K562 (cell line): ENCODE data around the gene NLGN4X. TPM values are rescaled to one million over a fixed set of nuclear protein-coding genes. Genes with fewer than 3 reads are reported as not detected.

Experiments
- ATAC-seq: fragments of 200-7000 bp; cut with Tn5 transposase; 3 replicates; pipeline ENCODE4 v1.9.1; 2020; ENCODE audit warnings: moderate library complexity
- BruUV-seq: library from RNA; stranded (reverse); fragments of 400-500 nt; replicated peaks from 2 replicates; lab custom pipeline; 2021; lab: Mats Ljungman, UMichigan
- CTCF ChIA-PET: fragments of 300-600 bp; formaldehyde crosslinking; extraction: SDS; loops from one replicate; lab custom pipeline; 2021; ENCODE audit warnings: low intra/inter-chr PET ratio; lab: Yijun Ruan, JAX
- POLR2A ChIA-PET: fragments of 300-600, 350-650 bp; sonication (Branson Sonifier 250); formaldehyde crosslinking; extraction: SDS; loops from one replicate; lab custom pipeline; 2021; ENCODE audit warnings: antibody characterized with exemption, inconsistent platforms; lab: Yijun Ruan, JAX
- DNase-seq, 4 experiments: peaks; one replicate each; pipeline versions ENCODE4 v3.0.0 to v3.0.0-alpha.2; 2011 to 2018; ENCODE audit warnings: low spot score in 3 of 4, mixed read lengths in 3 of 4; ENCODE audit errors: extremely low read depth in 1 of 4
- FAIRE-seq: peaks from 2 replicates; lab custom pipeline; 2011; peaks lifted over from hg19 to GRCh38; lab: Jason Lieb, UNC
- H2AFZ ChIP-seq: 2 replicates; pipeline ENCODE4 v1.6.0; 2011; ENCODE audit warnings: low read depth, low read length, control low read depth, inconsistent platforms
- H3K27ac ChIP-seq: fragments of 200-600 bp; 3 replicates; pipeline ENCODE4 v1.8.0; 2011; ENCODE audit warnings: low read depth, mild to moderate bottlenecking, control low read depth, inconsistent platforms, low read length, moderate library complexity, mixed read lengths; ENCODE audit errors: extremely low read depth
- H3K27me3 ChIP-seq, 2 experiments: fragments of 300-600 bp in 1 of 2; 2 replicates in 1 of 2; 3 replicates in 1 of 2; pipeline versions ENCODE4 v1.6.0 to v1.8.0; 2011; ENCODE audit warnings: inconsistent platforms in 2 of 2, low read length in 2 of 2, mild to moderate bottlenecking in 1 of 2, mixed read lengths in 1 of 2, moderate library complexity in 1 of 2; ENCODE audit not compliant: control insufficient read depth in 2 of 2, insufficient read depth in 2 of 2
- H3K36me3 ChIP-seq: fragments of 300-600 bp; 3 replicates; pipeline ENCODE4 v1.8.0; 2011; ENCODE audit warnings: mild to moderate bottlenecking, low read length, inconsistent platforms; ENCODE audit not compliant: control insufficient read depth, insufficient read depth
- H3K4me1 ChIP-seq, 2 experiments: fragments of 200-600 bp in 1 of 2; replicated peaks in 1 of 2; 2 replicates in 1 of 2; 3 replicates in 1 of 2; pipeline versions ENCODE4 v1.5.1 to v1.8.0; 2011; ENCODE audit warnings: inconsistent platforms in 2 of 2, low read length in 2 of 2, mild to moderate bottlenecking in 1 of 2, mixed read lengths in 1 of 2, moderate library complexity in 1 of 2; ENCODE audit not compliant: control insufficient read depth in 2 of 2, insufficient read depth in 2 of 2
- H3K4me2 ChIP-seq: 2 replicates; pipeline ENCODE4 v1.6.1; 2011; ENCODE audit warnings: low read length, control low read depth, inconsistent platforms, mixed read lengths; ENCODE audit not compliant: insufficient read depth
- H3K4me3 ChIP-seq: fragments of 200-600 bp; sonication (generic), shearing (Covaris generic); 2 replicates; pipeline ENCODE4 v1.5.1; 2016; ENCODE audit warnings: control low read depth, inconsistent platforms
- H3K79me2 ChIP-seq: fragments of 200-600 bp; 3 replicates; pipeline ENCODE4 v1.8.0; 2011; ENCODE audit warnings: low read length, inconsistent platforms; ENCODE audit not compliant: control insufficient read depth, insufficient read depth
- H3K9ac ChIP-seq, 2 experiments: 2 replicates each; pipeline versions ENCODE4 v1.6.0 to v1.6.1; 2011; ENCODE audit warnings: low read depth in 2 of 2, low read length in 2 of 2, control low read depth in 1 of 2, inconsistent platforms in 1 of 2, mild to moderate bottlenecking in 1 of 2, mixed read lengths in 1 of 2; ENCODE audit not compliant: insufficient read depth in 1 of 2
- H3K9me1 ChIP-seq: one replicate; pipeline ENCODE4 v1.6.0; 2011; ENCODE audit warnings: inconsistent platforms, mild to moderate bottlenecking, low read length, moderate library complexity; ENCODE audit not compliant: control insufficient read depth, insufficient read depth
- H3K9me3 ChIP-seq: replicated peaks from 2 replicates; pipeline ENCODE4 v1.5.1; 2011; ENCODE audit warnings: low read depth, low read length, inconsistent platforms; ENCODE audit not compliant: control insufficient read depth, insufficient read depth
- H4K20me1 ChIP-seq: replicated peaks from 2 replicates; pipeline ENCODE4 v1.6.1; 2011; ENCODE audit warnings: low read length, inconsistent platforms, mixed read lengths; ENCODE audit not compliant: control insufficient read depth, insufficient read depth
- BDP1 ChIP-seq: IDR thresholded peaks from 3 replicates; pipeline ENCODE4 v1.6.1; 2011; ENCODE audit not compliant: insufficient read length, insufficient read depth
- COPS2 ChIP-seq: fragments of 450-650 bp; conservative IDR thresholded peaks from 2 replicates; pipeline ENCODE4 v1.6.1; 2016; ENCODE audit warnings: mild to moderate bottlenecking, moderate library complexity
- CTCFL ChIP-seq: IDR thresholded peaks from 2 replicates; pipeline ENCODE4 v1.6.1; 2011; ENCODE audit warnings: borderline replicate concordance, low read depth, mild to moderate bottlenecking, moderate library complexity, low read length; ENCODE audit not compliant: insufficient read depth, poor library complexity, severe bottlenecking
- FOXM1 ChIP-seq, 2 experiments: fragments of 450-650 bp in 1 of 2; sonication (generic) in 1 of 2; formaldehyde crosslinking in 1 of 2; IDR thresholded peaks; 2 replicates each; pipeline versions ENCODE4 v1.6.1 to v1.9.0; 2017 to 2022; ENCODE audit warnings: low read depth in 2 of 2, mild to moderate bottlenecking in 2 of 2, missing genetic modification reagents in 1 of 2, moderate library complexity in 1 of 2
- MCM3 ChIP-seq: fragments of 450-650 bp; IDR thresholded peaks from 2 replicates; pipeline ENCODE4 v1.6.1; 2016
- MCM7 ChIP-seq, 2 experiments: fragments of 450-650 bp; IDR thresholded peaks; 2 replicates each; pipeline ENCODE4 v1.6.1; 2016 to 2018
- POLR3G ChIP-seq: IDR thresholded peaks from 2 replicates; pipeline ENCODE4 v1.6.1; 2011; ENCODE audit not compliant: insufficient read length, insufficient replicate concordance; ENCODE audit errors: extremely low read depth
- SAP30 ChIP-seq: fragments of 200-600 bp; sonication (generic); IDR thresholded peaks from 2 replicates; pipeline ENCODE4 v1.6.1; 2012; ENCODE audit warnings: borderline replicate concordance, low read depth, mild to moderate bottlenecking, moderate library complexity, low read length, control low read depth, inconsistent platforms; ENCODE audit not compliant: insufficient read depth, poor library complexity, severe bottlenecking
- TGIF2 ChIP-seq: sonication (generic); formaldehyde crosslinking; IDR thresholded peaks from 2 replicates; pipeline ENCODE4 v1.8.1; 2022; ENCODE audit warnings: mild to moderate bottlenecking, missing genetic modification reagents, moderate library complexity
- XRCC4 ChIP-seq: IDR thresholded peaks from one replicate; pipeline ENCODE4 v1.6.1; 2011; ENCODE audit not compliant: insufficient read depth, insufficient read length; ENCODE audit errors: extremely low read depth
- ZFP30 ChIP-seq: fragments of 250-450 bp; sonication (Bioruptor Pico); IDR thresholded peaks from 2 replicates; pipeline ENCODE4 v1.8.0; 2022; ENCODE audit warnings: moderate library complexity, mild to moderate bottlenecking, inconsistent platforms, borderline replicate concordance
- ZNF551 ChIP-seq: fragments of 250-450 bp; sonication (Bioruptor Pico); IDR thresholded peaks from 2 replicates; pipeline ENCODE4 v1.5.0; 2021; ENCODE audit warnings: mild to moderate bottlenecking, moderate library complexity
- ZNF77 ChIP-seq: fragments of 250-450 bp; sonication (Bioruptor Pico); IDR thresholded peaks from 2 replicates; pipeline ENCODE4 v1.5.0; 2020
- WGBS: fragments of 100-300 bp; shearing (Covaris generic); methylation state at CpG from one replicate; pipeline ENCODE4 v1.1.6; 2016; ENCODE audit warnings: low coverage, mixed read lengths; ENCODE audit not compliant: insufficient coverage; ENCODE audit errors: missing lambda C conversion rate; 5-methylcytosine and 5-hydroxymethylcytosine counted together
- in situ Hi-C: fragments of 300-500 bp; cut with MboI; formaldehyde crosslinking; loops from 4 replicates; pipeline ENCODE4 v1.15.0; 2018; ENCODE audit warnings: inconsistent platforms, mixed read lengths
- intact Hi-C: fragments of 100-400 bp; cut with micrococcal nuclease; formaldehyde crosslinking; loops from 2 replicates; pipeline ENCODE4 v1.14.2; 2022
- polyA plus RNA-seq, 8 experiments: library from polyadenylated mRNA; depleted of rRNA in 4 of 8; stranded (reverse) in 5 of 8; unstranded in 3 of 8; fragments of >200 nt; fragmentation: Nextera tagmentation in 2 of 8; fragmentation: Illumina TruSeq in 1 of 8; extraction: Ambion mirVana in 2 of 8; extraction: Trizol in 1 of 8; gene quantifications; 2 replicates each; pipeline versions ENCODE4 v1.2.1 to v1.2.3, GENCODE V29; 2011 to 2014; ENCODE audit warnings: inconsistent platforms in 1 of 8, missing spikeins in 1 of 8
- total RNA-seq, 7 experiments: library from RNA; depleted of rRNA in 6 of 7; stranded (reverse); fragments of >200 nt in 6 of 7; fragmentation: Illumina TruSeq in 2 of 7; extraction: Trizol in 2 of 7; gene quantifications; 2 replicates each; pipeline versions ENCODE4 v1.2.1 to v1.2.3, GENCODE V29; 2011 to 2021; ENCODE audit warnings: low replicate concordance in 1 of 7
- TF ChIP-seq, protein P1 (sequence below): fragments of 450-650 bp; IDR thresholded peaks from 2 replicates; pipeline ENCODE4 v1.6.1; 2017; ENCODE audit warnings: antibody characterized with exemption, mild to moderate bottlenecking
- TF ChIP-seq, protein P2 (sequence below): fragments of 450-650 bp; IDR thresholded peaks from 2 replicates; pipeline ENCODE4 v1.6.1; 2016; ENCODE audit warnings: low read depth, mild to moderate bottlenecking, moderate library complexity

NLGN4X gene
- total and polyA plus RNA-seq, 9 of the 15 experiments (the other 6 are each of a cell fraction or from before 2014, with no cell fraction given), result 0.07 TPM; not detected in 8

- TF ChIP-seq, protein P1, sequence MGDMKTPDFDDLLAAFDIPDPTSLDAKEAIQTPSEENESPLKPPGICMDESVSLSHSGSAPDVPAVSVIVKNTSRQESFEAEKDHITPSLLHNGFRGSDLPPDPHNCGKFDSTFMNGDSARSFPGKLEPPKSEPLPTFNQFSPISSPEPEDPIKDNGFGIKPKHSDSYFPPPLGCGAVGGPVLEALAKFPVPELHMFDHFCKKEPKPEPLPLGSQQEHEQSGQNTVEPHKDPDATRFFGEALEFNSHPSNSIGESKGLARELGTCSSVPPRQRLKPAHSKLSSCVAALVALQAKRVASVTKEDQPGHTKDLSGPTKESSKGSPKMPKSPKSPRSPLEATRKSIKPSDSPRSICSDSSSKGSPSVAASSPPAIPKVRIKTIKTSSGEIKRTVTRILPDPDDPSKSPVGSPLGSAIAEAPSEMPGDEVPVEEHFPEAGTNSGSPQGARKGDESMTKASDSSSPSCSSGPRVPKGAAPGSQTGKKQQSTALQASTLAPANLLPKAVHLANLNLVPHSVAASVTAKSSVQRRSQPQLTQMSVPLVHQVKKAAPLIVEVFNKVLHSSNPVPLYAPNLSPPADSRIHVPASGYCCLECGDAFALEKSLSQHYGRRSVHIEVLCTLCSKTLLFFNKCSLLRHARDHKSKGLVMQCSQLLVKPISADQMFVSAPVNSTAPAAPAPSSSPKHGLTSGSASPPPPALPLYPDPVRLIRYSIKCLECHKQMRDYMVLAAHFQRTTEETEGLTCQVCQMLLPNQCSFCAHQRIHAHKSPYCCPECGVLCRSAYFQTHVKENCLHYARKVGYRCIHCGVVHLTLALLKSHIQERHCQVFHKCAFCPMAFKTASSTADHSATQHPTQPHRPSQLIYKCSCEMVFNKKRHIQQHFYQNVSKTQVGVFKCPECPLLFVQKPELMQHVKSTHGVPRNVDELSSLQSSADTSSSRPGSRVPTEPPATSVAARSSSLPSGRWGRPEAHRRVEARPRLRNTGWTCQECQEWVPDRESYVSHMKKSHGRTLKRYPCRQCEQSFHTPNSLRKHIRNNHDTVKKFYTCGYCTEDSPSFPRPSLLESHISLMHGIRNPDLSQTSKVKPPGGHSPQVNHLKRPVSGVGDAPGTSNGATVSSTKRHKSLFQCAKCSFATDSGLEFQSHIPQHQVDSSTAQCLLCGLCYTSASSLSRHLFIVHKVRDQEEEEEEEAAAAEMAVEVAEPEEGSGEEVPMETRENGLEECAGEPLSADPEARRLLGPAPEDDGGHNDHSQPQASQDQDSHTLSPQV, result no peak
- no peak for TF ChIP-seq MCM3
- no peak for TF ChIP-seq ZNF77 (CRISPR knock-in tag)
- TF ChIP-seq ZNF551 (CRISPR knock-in tag), result no peak
- TF ChIP-seq BDP1, result no peak
- no peak for TF ChIP-seq TGIF2 (CRISPR knock-in tag)
Measured at GRCh38 chrX:6228720-6229119, at the start of gene NLGN4X (continued).

- in situ Hi-C loops, result no loop called here
Measured at GRCh38 chrX:6266041-6266440, 37.4 kb upstream of the NLGN4X start.

More at GRCh38 chrX:6266041-6266440, 37.4 kb upstream of the NLGN4X start:
- Histone ChIP-seq H3K9me1 (no peaks in the 10 kb centered on the region), H3K79me2 (no peaks in the 10 kb centered on the region), H3K9ac (no peak overlapping the region), H3K9me3 (no peaks in the 10 kb centered on the region), H2AFZ (no peak overlapping the region), H3K4me1 (no peaks in the 10 kb centered on the region), H3K36me3 (no peaks in the 10 kb centered on the region), H3K4me2 (no peak overlapping the region), H3K4me3 (no peak overlapping the region), H4K20me1 (no peaks in the 10 kb centered on the region), H3K27ac (no peak overlapping the region), H3K27me3 (no peaks in the 10 kb centered on the region)
- FAIRE-seq (no peak), DNase-seq (no peak), ATAC-seq (no peak)
- TF ChIP-seq ZFP30 (CRISPR knock-in tag) (no peak), COPS2 (no peak), POLR3G (no peak), MCM7 (IDR thresholded peaks at IDR 0.05) (no peak), CTCFL (no peak), XRCC4 (no peak), FOXM1 (IDR thresholded peaks at IDR 0.05; ENCODE audit: low read depth) (no peak), FOXM1 (CRISPR knock-in tag; IDR thresholded peaks at IDR 0.05; ENCODE audit: low read depth) (no peak), SAP30 (no peak)
- TF ChIP-seq, protein P2, sequence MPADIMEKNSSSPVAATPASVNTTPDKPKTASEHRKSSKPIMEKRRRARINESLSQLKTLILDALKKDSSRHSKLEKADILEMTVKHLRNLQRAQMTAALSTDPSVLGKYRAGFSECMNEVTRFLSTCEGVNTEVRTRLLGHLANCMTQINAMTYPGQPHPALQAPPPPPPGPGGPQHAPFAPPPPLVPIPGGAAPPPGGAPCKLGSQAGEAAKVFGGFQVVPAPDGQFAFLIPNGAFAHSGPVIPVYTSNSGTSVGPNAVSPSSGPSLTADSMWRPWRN, result no peak
- ChIA-PET CTCF (no interaction called here), POLR2A (no interaction called here)
- intact Hi-C loops, result no loop called here
- 0% methylated on average over 1 of the region's 2 CpGs for WGBS
- no TSS peak for BruUV-seq
